A673 (cell line): ENCODE results near the gene IFI16. TPM values are rescaled to one million over a fixed set of nuclear protein-coding genes. Genes with fewer than 3 reads are reported as not detected.

ENCODE experiments used
- BruUV-seq: library from RNA; stranded (reverse); fragments of 400-500 nt; replicated peaks from 2 replicates; lab custom pipeline; 2021; lab: Mats Ljungman, UMichigan
- CTCF ChIA-PET: fragments of 300-600 bp; sonication (Branson Sonifier 250); formaldehyde crosslinking; loops from one replicate; lab custom pipeline; 2022; ENCODE audit warnings: antibody characterized with exemption; lab: Charles Lee
- POLR2A ChIA-PET: fragments of 300-600 bp; sonication (Branson Sonifier 250); formaldehyde crosslinking; loops from one replicate; lab custom pipeline; 2022; ENCODE audit warnings: antibody characterized with exemption; ENCODE audit not compliant: low non-redundant PET; lab: Charles Lee
- DNase-seq: peaks from one replicate; pipeline ENCODE4 v3.0.0-alpha.2; 2015; ENCODE audit warnings: low spot score
- H3K27ac ChIP-seq: fragments of 200-600 bp; sonication (generic); 2 replicates; pipeline ENCODE4 v1.5.1; 2016; ENCODE audit warnings: mixed run types, low read depth, mild to moderate bottlenecking, mixed read lengths, antibody characterized with exemption, low read length; ENCODE audit not compliant: poor library complexity, severe bottlenecking
- H3K27me3 ChIP-seq: fragments of 200-600 bp; sonication (generic); replicated peaks from 2 replicates; pipeline ENCODE4 v1.6.1; 2017; ENCODE audit warnings: mixed run types, low read depth, mild to moderate bottlenecking, mixed read lengths, antibody characterized with exemption, low read length; ENCODE audit not compliant: insufficient read depth, poor library complexity
- H3K36me3 ChIP-seq: fragments of 200-600 bp; sonication (generic); 2 replicates; pipeline ENCODE4 v1.6.1; 2016; ENCODE audit warnings: mixed run types, mild to moderate bottlenecking, mixed read lengths, antibody characterized with exemption, low read length; ENCODE audit not compliant: insufficient read depth, poor library complexity, severe bottlenecking
- H3K4me1 ChIP-seq: fragments of 200-600 bp; sonication (generic); 2 replicates; pipeline ENCODE4 v1.6.1; 2017; ENCODE audit warnings: mixed run types, mild to moderate bottlenecking, mixed read lengths, antibody characterized with exemption, low read length; ENCODE audit not compliant: insufficient read depth, poor library complexity, severe bottlenecking
- H3K4me3 ChIP-seq: fragments of 200-600 bp; sonication (generic); 2 replicates; pipeline ENCODE4 v1.5.1; 2016; ENCODE audit warnings: low read depth, mixed run types, mild to moderate bottlenecking, mixed read lengths, low read length; ENCODE audit not compliant: poor library complexity, severe bottlenecking
- H3K9me3 ChIP-seq: fragments of 200-600 bp; sonication (generic); 2 replicates; pipeline ENCODE4 v1.6.1; 2016; ENCODE audit warnings: mixed run types, low read depth, mild to moderate bottlenecking, mixed read lengths, antibody characterized with exemption, low read length; ENCODE audit not compliant: poor library complexity, severe bottlenecking
- CTCF ChIP-seq: fragments of 300-800, 200-600 bp; sonication (generic); conservative IDR thresholded peaks from 2 replicates; pipeline ENCODE4 v1.5.1; 2017; ENCODE audit warnings: low read depth, mild to moderate bottlenecking, antibody characterized with exemption, low read length, moderate library complexity, mixed read lengths
- EZH2 ChIP-seq: fragments of 200-600 bp; sonication (generic); IDR thresholded peaks from 2 replicates; pipeline ENCODE4 v1.6.1; 2017; ENCODE audit warnings: borderline replicate concordance, low read depth, mild to moderate bottlenecking, mixed read lengths, antibody characterized with exemption, low read length; ENCODE audit not compliant: poor library complexity, severe bottlenecking
- intact Hi-C: fragments of 100-400 bp; cut with micrococcal nuclease; formaldehyde crosslinking; loops from one replicate; pipeline ENCODE4 v1.10.0; 2022; ENCODE audit not compliant: unreplicated experiment
- total RNA-seq: library from RNA; stranded (reverse); gene quantifications from 2 replicates; pipeline ENCODE4 v1.2.3, GENCODE V29; 2021

IFI16 gene
- total RNA-seq, 1 experiment from 2014 or later, result 87.4 TPM

- H3K36me3 ChIP-seq, result no peaks in the 10 kb centered on the region
- no peak for TF ChIP-seq EZH2
- TF ChIP-seq CTCF, result no peak
- no peak for DNase-seq
- no TSS peak for BruUV-seq
- intact Hi-C loops, result no loop called here
- no peaks in the 10 kb centered on the region for H3K9me3 ChIP-seq
- no peak overlapping the region for H3K27ac ChIP-seq
- CTCF ChIA-PET, result no interaction called here
- no peak overlapping the region for H3K4me3 ChIP-seq
- peaks cover 24% of the 10 kb centered on the region for H3K27me3 ChIP-seq
- POLR2A ChIA-PET, result no interaction called here
- H3K4me1 ChIP-seq, result no peaks in the 10 kb centered on the region
These were observed 40.5 kb upstream of the IFI16 start for GRCh38 chr1:158969166-158969565.

GRCh38 chr1:158969855-158970254 lies 39.9 kb upstream of the IFI16 start:
- no peak for DNase-seq
- Histone ChIP-seq H3K36me3 (no peaks in the 10 kb centered on the region), H3K27me3 (peaks cover 26% of the 10 kb centered on the region), H3K4me1 (no peaks in the 10 kb centered on the region), H3K4me3 (no peak overlapping the region), H3K27ac (no peak overlapping the region), H3K9me3 (no peaks in the 10 kb centered on the region)
- BruUV-seq, result no TSS peak
- POLR2A ChIA-PET, result no interaction called here
- TF ChIP-seq CTCF (no peak), EZH2 (no peak)
- intact Hi-C loops, result no loop called here
- CTCF ChIA-PET, result no interaction called here

GRCh38 chr1:158972841-158973240 lies 36.9 kb upstream of the IFI16 start:
- peak; percentile 4 for DNase-seq
- TF ChIP-seq EZH2 (no peak), CTCF (peak; percentile 31; the same call in 1 of the 2 replicates)
- H3K4me3 ChIP-seq, result no peak overlapping the region
- ChIA-PET POLR2A (no interaction called here), CTCF (no interaction called here)
- H3K36me3 ChIP-seq, result no peaks in the 10 kb centered on the region
- H3K27ac ChIP-seq, result no peak overlapping the region
- BruUV-seq, result no TSS peak
- intact Hi-C loops, result no loop called here
- H3K9me3 ChIP-seq, result no peaks in the 10 kb centered on the region
- peaks cover 21% of the 10 kb centered on the region for H3K27me3 ChIP-seq
- no peaks in the 10 kb centered on the region for H3K4me1 ChIP-seq
